NCI-H2171 (cell line): ENCODE data around the gene FBXO31.

Experiments used
- DNase-seq: peaks from one replicate; lab custom pipeline; 2025; lab: John Stamatoyannopoulos, UW

The FBXO31 gene, protein sequence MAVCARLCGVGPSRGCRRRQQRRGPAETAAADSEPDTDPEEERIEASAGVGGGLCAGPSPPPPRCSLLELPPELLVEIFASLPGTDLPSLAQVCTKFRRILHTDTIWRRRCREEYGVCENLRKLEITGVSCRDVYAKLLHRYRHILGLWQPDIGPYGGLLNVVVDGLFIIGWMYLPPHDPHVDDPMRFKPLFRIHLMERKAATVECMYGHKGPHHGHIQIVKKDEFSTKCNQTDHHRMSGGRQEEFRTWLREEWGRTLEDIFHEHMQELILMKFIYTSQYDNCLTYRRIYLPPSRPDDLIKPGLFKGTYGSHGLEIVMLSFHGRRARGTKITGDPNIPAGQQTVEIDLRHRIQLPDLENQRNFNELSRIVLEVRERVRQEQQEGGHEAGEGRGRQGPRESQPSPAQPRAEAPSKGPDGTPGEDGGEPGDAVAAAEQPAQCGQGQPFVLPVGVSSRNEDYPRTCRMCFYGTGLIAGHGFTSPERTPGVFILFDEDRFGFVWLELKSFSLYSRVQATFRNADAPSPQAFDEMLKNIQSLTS

DNA sequence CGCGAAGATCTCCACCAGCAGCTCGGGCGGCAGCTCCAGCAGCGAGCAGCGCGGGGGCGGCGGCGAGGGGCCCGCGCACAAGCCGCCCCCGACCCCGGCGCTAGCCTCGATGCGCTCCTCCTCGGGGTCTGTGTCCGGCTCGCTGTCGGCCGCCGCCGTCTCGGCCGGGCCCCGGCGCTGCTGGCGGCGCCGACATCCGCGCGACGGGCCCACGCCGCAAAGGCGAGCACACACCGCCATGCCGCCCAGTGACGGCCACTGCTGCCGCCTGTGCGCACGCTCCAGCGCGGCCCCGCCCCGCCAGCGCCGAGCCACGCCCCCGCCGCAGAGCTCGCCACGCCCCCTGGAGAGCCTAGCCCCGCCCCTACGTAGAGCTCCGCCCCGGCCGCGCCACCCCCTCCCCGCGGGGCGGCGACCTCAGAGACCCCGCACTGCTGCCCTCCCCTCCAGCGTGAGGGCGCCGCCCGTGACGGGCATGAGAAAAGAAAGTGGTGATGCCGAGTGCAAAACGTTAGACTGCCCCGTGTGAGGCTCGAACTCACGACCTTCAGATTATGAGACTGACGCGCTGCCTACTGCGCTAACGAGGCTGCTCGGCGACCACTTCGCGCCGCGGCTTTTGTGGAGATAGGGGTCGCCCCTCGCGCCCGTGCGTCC is at the start of gene FBXO31:
FBXO31 (minus strand) TSS at position 272 of the 657 bp plus-strand sequence; CDS start at position 240, 32 bp downstream.
- DNase-seq, result peak; percentile 87

DNA sequence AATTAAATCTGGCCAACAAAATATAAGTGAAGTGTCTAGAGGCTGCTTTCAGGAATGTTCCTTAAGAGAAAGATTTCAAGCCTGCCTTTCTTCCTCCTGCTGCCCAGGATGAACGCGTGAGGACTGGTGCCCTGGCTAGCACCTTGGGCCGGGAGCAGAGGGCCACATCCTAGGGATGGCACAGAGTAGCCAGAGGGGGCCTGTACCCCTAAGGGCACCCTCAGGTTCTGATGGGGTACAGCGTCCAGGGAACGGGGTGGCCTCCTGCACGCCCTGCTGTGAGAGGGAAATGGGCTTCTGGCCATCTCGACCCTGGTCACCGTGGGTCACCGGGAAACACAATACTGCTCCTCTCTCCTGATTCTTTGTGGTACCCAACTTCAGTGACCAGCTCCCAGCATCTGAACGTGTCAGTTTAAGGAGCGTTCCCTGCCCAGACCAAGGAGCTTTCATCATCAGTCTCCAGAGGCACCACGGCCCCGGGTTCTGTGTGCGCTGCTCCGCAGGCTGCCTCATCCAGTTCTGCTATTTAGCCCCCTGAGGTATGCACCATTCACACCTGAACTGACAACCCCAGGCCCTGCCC is 48.8 kb upstream of the FBXO31 start:
- DNase-seq, result no peak

DNA sequence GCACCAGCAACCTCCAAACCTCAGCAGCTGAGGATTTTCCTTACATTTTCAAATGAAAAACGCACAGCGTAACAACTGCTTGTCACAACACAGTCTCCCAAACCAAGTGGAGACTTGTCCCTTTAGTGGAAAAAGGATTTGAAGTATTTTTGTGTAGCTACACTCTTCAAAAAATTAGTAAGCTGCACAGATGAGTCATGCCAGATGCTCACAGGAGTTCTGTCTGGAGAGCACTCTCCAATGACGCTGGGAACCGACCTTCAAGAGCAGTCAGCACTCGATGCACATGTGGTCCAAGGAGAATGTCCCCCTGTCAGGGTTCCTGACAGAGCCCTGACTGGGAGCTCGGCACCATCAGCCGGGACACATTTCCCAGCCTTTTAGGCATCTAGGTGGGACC is 48.4 kb upstream of the FBXO31 start:
- DNase-seq, result peak; percentile 27

- DNase-seq, result no peak
These were observed 43.0 kb upstream of the FBXO31 start for GRCh38 chr16:87426423-87427215.

DNA sequence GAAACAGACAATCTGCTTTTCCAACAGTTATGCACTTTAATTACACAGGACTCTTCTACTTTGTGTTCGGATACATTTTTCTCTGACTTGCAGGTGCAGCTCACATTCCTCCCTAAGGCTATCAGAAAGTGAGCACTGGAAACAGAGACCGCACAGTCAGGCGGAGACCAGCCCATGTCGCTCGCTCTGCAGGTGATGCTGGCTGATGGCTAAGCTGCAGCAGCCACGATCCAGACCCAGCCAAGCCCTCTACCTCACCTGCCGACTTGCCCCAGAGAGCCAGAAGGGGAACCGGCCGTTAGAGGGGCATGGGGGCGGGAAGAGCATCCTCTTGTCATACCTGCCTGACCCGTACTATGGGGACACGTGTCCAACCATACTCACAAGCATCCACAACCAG is 42.4 kb upstream of the FBXO31 start:
- no peak for DNase-seq

DNA sequence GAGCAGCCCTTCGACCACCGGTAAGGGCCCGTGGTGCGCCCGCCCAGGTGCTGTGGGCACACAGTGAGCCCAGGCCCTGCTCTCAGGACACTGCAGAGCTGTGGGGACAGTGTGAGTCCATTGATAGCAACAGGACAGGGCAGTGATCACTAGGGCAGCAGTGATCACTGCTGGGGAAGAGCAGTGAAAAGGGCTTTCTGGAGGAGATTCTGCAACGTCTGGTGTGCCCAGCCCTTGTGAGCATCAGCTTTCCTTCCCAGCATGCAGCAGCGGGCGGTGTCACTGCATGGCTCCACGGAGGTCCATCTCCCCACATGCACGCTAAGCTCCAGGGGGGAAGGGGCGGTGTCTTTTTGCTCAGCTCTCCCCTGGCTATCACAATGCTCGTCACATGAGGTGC is 40.7 kb upstream of the FBXO31 start:
- no peak for DNase-seq

- no peak for DNase-seq
These were observed 39.9 kb upstream of the FBXO31 start for GRCh38 chr16:87423429-87423828.

- no peak for DNase-seq
These were observed 38.5 kb upstream of the FBXO31 start for GRCh38 chr16:87422106-87422505.

DNA sequence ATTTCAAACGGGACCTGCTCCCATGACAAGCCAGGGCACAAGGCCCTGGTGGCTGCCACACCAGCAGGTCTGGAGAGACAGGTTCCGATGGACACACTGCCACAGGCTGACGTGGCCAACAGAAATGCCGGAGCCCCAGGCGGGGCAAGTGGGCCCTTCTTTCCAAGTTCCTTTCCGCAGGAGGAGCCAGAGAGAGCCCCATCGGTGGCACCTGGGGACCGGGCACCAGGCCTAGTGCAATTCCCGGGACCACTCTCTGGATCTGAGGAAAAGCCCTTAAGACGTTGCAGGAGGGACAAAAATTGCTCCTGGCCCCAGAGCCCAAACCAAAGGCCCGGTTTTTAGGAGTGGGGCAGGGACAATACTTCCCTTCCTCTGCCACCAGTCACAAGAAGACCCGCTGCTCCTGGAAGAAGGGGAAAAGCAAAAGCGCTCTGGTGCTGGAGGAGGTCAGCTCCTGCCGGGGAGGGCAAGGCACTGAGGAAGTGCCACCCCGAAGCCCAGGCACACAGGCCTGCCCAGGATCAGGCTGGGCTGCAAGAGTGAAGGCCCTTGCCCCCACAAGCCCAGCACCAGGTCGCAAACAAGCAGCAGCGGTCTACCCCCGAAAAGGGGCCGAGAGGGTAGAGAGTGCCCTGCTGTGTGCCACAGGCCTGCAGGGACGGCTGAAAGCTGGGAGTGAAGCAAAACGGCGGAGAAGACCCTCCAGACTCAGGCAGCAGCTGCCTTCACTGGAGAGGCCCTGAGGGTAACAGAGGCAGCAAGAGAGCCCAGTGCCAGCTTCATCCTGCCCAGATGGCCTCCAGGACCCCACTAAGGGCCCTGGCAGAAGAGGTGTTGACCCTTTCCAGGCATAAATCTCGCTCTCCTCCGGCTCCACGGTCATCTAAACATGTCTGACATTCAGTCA is 37.7 kb upstream of the FBXO31 start:
- no peak for DNase-seq

- DNase-seq, result no peak
These were observed 36.7 kb upstream of the FBXO31 start for GRCh38 chr16:87420026-87421002.

DNA sequence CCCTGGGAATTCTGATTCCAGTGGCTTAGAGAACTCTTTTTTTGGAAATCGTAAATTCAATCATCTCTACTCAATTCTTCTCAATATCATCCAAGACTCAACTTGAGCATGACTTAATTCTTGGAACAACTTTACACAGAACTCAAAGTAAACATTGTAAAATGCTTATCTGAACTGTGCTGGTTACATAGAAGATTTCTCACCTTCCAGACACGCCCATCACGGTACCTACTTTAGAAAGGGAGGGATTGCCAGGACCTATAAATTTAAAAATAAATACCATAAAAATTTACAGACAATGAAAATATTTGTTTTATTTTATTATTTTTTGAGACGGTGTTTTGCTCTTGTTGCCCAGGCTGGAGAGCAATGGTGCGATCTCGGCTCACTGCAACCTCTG is 35.1 kb upstream of the FBXO31 start:
- no peak for DNase-seq

DNA sequence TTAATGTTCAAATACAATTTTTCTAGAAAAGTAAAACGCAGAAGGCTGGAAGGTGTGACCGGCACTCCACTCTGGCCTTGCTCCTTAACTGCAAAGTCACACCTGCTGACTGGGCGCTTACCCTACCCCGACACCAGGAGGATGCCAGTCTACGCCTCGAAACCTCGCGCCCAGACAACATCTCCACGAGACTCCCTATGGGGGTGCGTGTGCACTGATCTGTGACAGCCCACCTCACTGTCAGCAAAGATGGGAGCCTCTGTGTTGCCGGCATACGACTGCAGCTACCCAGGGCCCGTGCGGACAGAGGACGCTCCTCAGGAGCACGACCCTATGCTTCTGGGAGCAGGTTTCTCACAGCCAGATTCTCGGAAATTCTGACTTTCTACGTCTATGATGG is 34.6 kb upstream of the FBXO31 start:
- DNase-seq, result no peak

DNA sequence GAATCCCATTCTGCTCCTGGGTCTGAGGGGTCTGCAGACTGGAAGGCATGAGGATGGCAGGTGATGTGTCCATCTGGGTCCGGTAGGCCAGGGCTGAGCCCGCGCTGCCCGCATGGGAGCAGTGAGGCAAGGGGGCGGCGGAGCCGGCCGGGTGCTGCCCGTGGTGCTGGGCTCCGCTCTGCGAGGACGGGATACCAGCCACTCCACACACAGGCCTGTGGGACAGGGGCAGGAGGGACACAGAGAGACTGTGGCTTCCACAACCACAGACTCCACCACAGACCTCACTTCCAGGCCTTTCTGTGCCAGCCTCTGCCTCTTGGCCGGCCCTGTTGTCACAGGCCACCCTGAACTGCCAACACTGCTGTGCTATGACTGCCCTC is 33.9 kb upstream of the FBXO31 start:
- DNase-seq, result no peak

GRCh38 chr16:87416826-87417527 is 33.4 kb upstream of the FBXO31 start:
- no peak for DNase-seq

- DNase-seq, result no peak
These were observed 31.9 kb upstream of the FBXO31 start for GRCh38 chr16:87415441-87415840.

- DNase-seq, result no peak
These were observed 30.7 kb upstream of the FBXO31 start for GRCh38 chr16:87414251-87414680.

DNA sequence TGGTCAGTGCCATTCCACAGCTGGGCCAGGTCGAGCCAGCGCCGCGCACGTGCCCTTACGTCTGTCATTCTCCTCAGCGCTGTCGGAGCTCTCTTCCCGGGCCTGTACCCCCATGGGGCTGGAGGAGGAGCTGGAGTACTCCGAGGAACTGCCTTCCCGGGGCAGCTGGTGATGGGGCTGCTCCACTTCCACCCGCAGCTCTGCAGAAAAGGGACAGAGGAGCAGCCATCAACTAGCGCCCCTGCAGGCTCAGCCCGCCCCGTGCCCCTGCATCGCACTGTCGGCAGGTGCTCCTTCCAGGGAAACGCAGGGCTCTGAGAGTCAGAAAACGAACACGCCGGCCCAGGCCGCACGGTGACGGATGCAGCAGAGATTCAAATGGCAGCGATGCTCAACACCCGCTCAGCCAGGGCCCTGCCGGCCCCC is 29.4 kb upstream of the FBXO31 start:
- no peak for DNase-seq

DNA sequence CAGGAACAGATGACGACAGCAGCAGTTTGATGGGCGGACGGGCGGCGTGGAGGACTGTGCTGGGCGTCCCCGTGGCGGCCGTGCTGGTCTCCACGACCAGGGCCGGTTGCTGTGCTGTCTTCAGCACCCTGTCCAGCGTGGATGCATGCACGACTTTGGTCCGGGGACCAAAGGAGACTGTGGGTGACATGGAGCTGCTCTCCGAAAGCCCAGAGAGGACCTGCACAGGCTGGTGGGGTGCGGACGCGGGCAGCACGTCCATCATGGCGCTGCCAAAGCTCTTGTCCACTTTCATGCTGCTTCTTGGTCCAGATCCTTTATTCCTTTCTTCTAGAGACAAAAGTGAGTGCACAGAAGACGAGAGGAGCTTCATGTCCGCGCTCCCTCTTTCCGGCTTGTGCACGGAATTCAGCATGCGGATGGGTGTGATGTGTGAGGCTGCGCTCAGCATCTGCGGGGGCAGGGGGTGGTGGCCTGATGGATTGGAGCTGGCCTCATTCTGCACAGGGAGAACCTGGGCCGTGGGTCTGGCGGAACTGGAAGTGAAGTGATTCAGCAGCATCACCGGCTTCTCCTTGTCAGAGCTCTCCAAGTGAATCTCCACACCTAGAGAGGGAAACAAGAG is 28.9 kb upstream of the FBXO31 start:
- no peak for DNase-seq
